NCI-H1092 (cell line): ENCODE results near the gene ILK.

Experiments used
- DNase-seq: peaks from one replicate; lab custom pipeline; 2025; lab: John Stamatoyannopoulos, UW

The ILK gene

DNA sequence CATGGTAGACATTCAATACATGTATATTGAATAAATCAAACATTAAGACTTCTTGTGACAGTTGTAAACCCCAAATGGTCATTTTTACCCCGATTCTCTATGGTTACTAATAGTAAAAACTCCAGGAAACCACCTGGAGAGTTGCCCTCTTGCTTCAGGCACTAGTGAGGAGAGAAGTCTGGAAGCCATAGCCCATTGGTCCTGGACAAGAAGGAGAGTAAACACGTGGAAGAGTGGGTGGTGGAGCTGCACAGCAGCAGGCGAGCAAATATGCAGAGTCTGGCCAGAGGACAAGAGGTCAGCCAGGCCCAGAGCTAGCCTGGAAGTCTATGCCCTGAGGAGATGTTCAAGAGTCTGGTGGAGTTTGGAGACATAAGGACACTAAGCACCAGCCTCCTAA is 34.3 kb downstream of the ILK start:
- DNase-seq, result no peak

- no peak for DNase-seq
These were observed 34.9 kb downstream of the ILK start for GRCh38 chr11:6638429-6638828.

GRCh38 chr11:6640036-6640984 is 36.7 kb downstream of the ILK start:
- DNase-seq, result no peak

DNA sequence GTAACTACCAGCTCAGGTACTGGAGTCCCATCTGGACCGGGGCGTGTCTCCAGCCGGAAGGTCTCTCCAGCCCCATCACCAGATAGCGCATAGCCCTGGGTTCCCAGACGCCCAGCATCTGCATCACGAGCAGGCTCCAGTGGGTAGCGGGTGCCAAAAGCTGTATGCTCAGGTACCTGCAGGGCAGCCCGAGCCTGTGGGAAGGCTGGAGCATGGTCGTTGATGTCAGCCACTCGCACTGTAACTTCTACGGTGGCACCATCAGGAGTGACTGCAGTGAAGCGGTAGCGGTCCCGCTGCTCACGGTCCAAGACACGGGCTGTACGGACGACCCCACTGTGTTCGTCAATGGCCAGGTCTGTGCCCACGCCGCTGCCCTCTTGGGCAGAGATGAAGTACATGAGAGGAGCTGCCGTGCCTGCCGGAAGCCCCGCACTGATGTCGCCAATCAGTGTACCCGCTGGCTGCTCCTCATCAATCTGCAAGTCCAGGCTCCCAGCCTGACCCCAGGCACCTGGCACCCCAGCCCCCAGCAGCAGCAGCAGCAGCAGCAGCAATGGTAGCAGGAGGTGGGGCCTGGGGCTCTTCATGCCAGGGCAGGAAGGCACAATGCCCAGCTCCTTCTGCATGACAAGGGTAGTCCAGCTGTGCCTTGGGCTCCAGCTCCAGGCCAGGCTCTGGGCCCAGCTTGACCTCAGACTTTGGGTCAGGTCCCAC is 37.6 kb downstream of the ILK start:
- no peak for DNase-seq

DNA sequence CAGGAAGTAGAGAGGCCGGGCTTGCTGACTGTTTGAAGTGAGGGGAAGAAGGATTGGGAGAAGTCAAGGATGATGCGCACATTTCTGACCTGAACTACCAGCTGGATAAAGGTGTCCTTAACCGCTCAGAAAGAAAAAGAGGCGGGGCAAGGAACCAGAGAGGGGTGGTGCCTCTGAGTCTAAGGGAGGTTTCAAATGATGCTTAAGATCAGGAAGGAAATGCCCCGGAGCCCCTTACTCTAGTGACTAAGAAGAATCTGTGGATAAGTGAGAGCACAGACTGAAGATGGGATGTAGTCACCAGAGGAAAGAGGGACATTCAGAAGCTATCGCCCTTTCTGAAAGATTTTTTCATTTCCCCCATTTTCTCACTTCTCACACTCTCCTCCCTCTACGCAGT is 39.4 kb downstream of the ILK start:
- DNase-seq, result no peak

- DNase-seq, result no peak
These were observed 42.5 kb downstream of the ILK start for GRCh38 chr11:6646071-6646470.

DNA sequence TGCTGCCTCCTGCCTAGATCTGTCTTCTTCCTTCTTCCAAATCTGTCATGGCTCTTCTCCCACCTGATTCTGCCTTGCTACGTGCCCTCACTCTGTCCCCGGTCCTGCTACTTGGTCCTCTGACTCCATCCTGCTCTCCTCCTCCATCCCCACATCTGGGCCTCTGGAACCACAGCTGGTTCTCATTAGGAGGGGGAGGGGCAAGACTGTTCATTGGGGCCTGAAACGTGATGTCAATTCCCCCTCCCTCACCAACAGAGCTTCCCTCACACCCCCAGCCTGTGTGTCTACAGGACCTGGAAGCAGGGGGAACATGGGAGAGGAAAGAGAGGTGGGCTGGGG is 43.0 kb downstream of the ILK start:
- DNase-seq, result no peak

GRCh38 chr11:6646918-6647679 is 43.5 kb downstream of the ILK start:
- DNase-seq, result no peak

DNA sequence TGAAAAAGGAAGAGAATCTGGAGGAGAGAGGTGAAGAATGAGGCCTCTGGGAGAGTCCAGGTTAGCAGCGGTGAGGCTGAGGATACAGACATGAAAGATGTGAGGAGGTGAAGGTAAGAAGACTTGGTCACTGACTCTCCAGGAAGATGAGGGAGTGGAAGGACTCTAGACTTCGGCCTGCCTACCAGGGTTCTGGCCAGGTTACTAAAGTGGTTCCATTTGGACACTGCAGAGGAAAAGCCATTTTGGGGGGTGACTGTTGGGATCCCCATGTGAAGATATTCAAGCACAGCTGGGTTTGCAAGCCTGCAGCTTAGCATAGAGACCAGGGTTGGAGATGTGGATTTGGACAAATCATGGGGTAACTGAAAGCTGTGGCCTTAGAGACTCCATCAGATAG is 44.3 kb downstream of the ILK start:
- DNase-seq, result no peak

GRCh38 chr11:6648501-6648900 is 44.9 kb downstream of the ILK start:
- DNase-seq, result no peak

DNA sequence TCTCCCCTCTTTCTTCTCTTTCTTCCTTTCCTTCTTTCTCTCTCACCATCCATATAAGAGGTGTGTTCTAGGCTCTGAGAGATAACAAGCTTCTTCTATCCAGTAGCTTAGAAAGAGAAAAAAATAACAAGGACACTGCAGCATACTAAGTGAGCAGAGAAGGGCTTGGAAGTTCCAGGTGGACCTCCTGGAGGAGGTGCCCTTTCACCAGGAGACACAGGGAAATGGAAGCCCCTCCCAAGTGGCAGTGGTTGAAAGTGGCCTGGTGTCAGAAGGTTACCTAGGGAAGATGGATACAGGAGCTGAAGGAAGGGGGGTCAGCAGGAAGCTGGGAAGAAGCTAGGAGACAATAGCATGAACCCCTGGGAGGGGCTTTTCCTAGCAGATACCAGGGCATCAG is 46.5 kb downstream of the ILK start:
- DNase-seq, result no peak

- no peak for DNase-seq
These were observed 47.4 kb downstream of the ILK start for GRCh38 chr11:6650980-6651379.

- DNase-seq, result no peak
These were observed 48.6 kb downstream of the ILK start for GRCh38 chr11:6652182-6652581.

DNA sequence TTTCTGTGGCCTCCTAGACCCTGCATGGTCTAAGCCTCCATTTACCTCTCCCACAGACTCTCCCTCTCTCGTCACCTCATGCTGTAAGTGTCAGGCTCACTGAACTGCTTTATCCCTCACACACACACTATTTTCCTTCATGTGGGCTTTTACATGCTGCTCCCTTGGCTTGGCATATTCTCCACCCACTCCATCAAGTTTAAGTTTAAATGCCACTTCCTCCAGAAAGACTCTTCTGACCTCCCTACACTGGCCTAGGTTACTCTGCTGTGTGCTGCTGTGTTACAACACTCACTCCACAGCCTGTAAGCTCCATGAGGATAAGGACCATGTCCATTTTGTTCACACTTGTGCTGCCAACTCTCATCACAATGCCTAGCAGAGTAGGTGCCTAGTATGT is 49.5 kb downstream of the ILK start:
- no peak for DNase-seq

GRCh38 chr11:6653656-6654055 is 50.1 kb downstream of the ILK start:
- DNase-seq, result no peak

- DNase-seq, result no peak
These were observed 50.9 kb downstream of the ILK start for GRCh38 chr11:6654281-6655019.

GRCh38 chr11:6655020-6655789 is 51.6 kb downstream of the ILK start:
- no peak for DNase-seq

GRCh38 chr11:6655790-6656583 is 52.4 kb downstream of the ILK start, which contains the start of gene DCHS1:
Gene DCHS1 (minus strand): TSS chr11:6655809. CDS start chr11:6641613, 14,196 bp downstream.
- DNase-seq, result no peak

GRCh38 chr11:6656584-6656915 is 53.0 kb downstream of the ILK start:
- DNase-seq, result no peak

- no peak for DNase-seq
These were observed 53.4 kb downstream of the ILK start for GRCh38 chr11:6656936-6657335.
